PFSK-1 (cell line): ENCODE data around the gene GPATCH2L.

Experiments used
- POLR2AphosphoS5 ChIP-seq: IDR thresholded peaks from 2 replicates; pipeline ENCODE4 v1.6.1; 2012; ENCODE audit warnings: low read depth, mild to moderate bottlenecking, control low read depth, low read length, moderate library complexity
- SIN3A ChIP-seq: IDR thresholded peaks from 2 replicates; pipeline ENCODE4 v1.6.1; 2012; ENCODE audit warnings: mild to moderate bottlenecking, low read length, moderate library complexity, borderline replicate concordance; ENCODE audit not compliant: insufficient read depth

DNA sequence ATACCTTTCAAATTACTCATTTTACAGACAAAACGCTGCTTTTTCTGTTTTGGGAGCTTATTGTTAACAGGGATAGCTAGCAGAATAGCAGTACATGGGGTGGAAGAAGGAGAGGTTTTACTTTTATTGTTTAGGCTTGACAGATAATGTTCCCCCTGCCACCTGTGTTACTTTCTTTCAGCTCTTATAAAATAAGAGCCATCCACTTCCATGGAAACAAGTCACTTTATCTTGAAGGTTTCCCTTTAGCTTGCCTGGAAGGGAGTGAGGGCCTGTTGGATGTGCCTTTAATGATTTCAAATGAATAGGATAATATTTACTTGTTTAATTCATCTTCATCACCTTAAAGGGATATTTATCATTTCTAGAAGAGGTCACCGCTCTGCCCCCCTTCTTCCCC, 23.3 kb downstream of the GPATCH2L start:
- TF ChIP-seq SIN3A (no peak), POLR2AphosphoS5 (no peak)
